Measurements from ENCODE around the gene GNG12.

The GNG12 gene

GRCh38 chr1:67726224-67726623, 107.0 kb downstream of the GNG12 start:
- no peak for DNase-seq

GRCh38 chr1:67724928-67725560, 108.2 kb downstream of the GNG12 start:
- DNase-seq: no peak

- no peak for DNase-seq
Observed at GRCh38 chr1:67723620-67724019, 109.6 kb downstream of the GNG12 start.

GRCh38 chr1:67723126-67723525, 110.1 kb downstream of the GNG12 start:
- DNase-seq: no peak

GRCh38 chr1:67722292-67722944, 110.8 kb downstream of the GNG12 start:
- DNase-seq: no peak

GRCh38 chr1:67721650-67722291, 111.5 kb downstream of the GNG12 start:
- no peak for DNase-seq

GRCh38 chr1:67721112-67721511, 112.2 kb downstream of the GNG12 start:
- DNase-seq: no peak

GRCh38 chr1:67719329-67720196, 113.7 kb downstream of the GNG12 start:
- DNase-seq: no peak

- DNase-seq: no peak
Observed at GRCh38 chr1:67717876-67718275, 115.4 kb downstream of the GNG12 start.

- DNase-seq: no peak
Observed at GRCh38 chr1:67716800-67717199, 116.5 kb downstream of the GNG12 start.

GRCh38 chr1:67715819-67716218, 117.4 kb downstream of the GNG12 start:
- DNase-seq: no peak

- DNase-seq: peak; percentile 35
Observed at GRCh38 chr1:67713057-67713846, 120.0 kb downstream of the GNG12 start.

GRCh38 chr1:67711855-67712212, 121.4 kb downstream of the GNG12 start:
- DNase-seq: no peak

- DNase-seq: no peak
Observed at GRCh38 chr1:67711158-67711854, 122.0 kb downstream of the GNG12 start.

- no peak for DNase-seq
Observed at GRCh38 chr1:67710417-67710816, 122.8 kb downstream of the GNG12 start.

GRCh38 chr1:67708606-67709005, 124.7 kb downstream of the GNG12 start:
- DNase-seq: no peak

GRCh38 chr1:67705735-67706453, 127.4 kb downstream of the GNG12 start:
- no peak for DNase-seq

- peak; percentile 92 for DNase-seq
Observed at GRCh38 chr1:67704351-67704750, 128.9 kb downstream of the GNG12 start.

- DNase-seq: no peak
Observed at GRCh38 chr1:67701876-67702275, 131.4 kb downstream of the GNG12 start.

GRCh38 chr1:67700692-67701410, 132.4 kb downstream of the GNG12 start:
- no peak for DNase-seq

- no peak for DNase-seq
Observed at GRCh38 chr1:67700220-67700619, 133.0 kb downstream of the GNG12 start.
